HepG2 (cell line): ENCODE data around the gene STX1B. TPM values are rescaled to one million over a fixed set of nuclear protein-coding genes. Genes with fewer than 3 reads are reported as not detected.

Source experiments
- ARNTL ChIP-seq: sonication (generic); formaldehyde crosslinking; IDR thresholded peaks from 2 replicates; pipeline ENCODE4 v1.4.0; 2020; ENCODE audit warnings: mild to moderate bottlenecking, missing genetic modification reagents
- CHD2 ChIP-seq: IDR thresholded peaks from 2 replicates; pipeline ENCODE4 v1.6.1; 2011; ENCODE audit warnings: low read depth, low read length, improper control_type of control experiment
- ELF3 ChIP-seq: IDR thresholded peaks from 2 replicates; pipeline ENCODE4 v1.6.1; 2016; ENCODE audit warnings: missing genetic modification reagents, missing compliant biosample characterization
- FOXK2 ChIP-seq: fragments of 450-650 bp; IDR thresholded peaks from 2 replicates; pipeline ENCODE4 v1.6.1; 2016
- PHF20 ChIP-seq: sonication (generic); formaldehyde crosslinking; IDR thresholded peaks from 2 replicates; pipeline ENCODE4 v1.5.0; 2020; ENCODE audit warnings: mild to moderate bottlenecking, missing genetic modification reagents
- PHF5A ChIP-seq: IDR thresholded peaks from one replicate; pipeline ENCODE4 v1.6.1; 2018; ENCODE audit warnings: low read depth, missing genetic modification reagents; ENCODE audit not compliant: unreplicated experiment
- SOX13 ChIP-seq, 3 experiments: fragments of 450-650 bp in 1 of 3; sonication (generic) in 1 of 3; formaldehyde crosslinking in 1 of 3; IDR thresholded peaks in 2 of 3; conservative IDR thresholded peaks in 1 of 3; 2 replicates each; pipeline versions ENCODE4 v1.5.0 to v1.6.1; 2016 to 2020; ENCODE audit warnings: antibody characterized with exemption in 1 of 3, mild to moderate bottlenecking in 1 of 3, missing compliant biosample characterization in 1 of 3, missing genetic modification reagents in 1 of 3, moderate library complexity in 1 of 3
- ZBTB20 ChIP-seq: sonication (generic); formaldehyde crosslinking; IDR thresholded peaks from 2 replicates; pipeline ENCODE4 v1.8.1; 2023; ENCODE audit warnings: missing genetic modification reagents, low read depth, mild to moderate bottlenecking, borderline replicate concordance
- ZFP41 ChIP-seq: sonication (generic); formaldehyde crosslinking; IDR thresholded peaks from 2 replicates; pipeline ENCODE4 v1.4.0; 2020; ENCODE audit warnings: mild to moderate bottlenecking, missing genetic modification reagents, borderline replicate concordance
- ZNF619 ChIP-seq: sonication (generic); formaldehyde crosslinking; IDR thresholded peaks from 2 replicates; pipeline ENCODE4 v1.4.0; 2020; ENCODE audit warnings: mild to moderate bottlenecking, missing genetic modification reagents
- ZNF720 ChIP-seq: sonication (generic); formaldehyde crosslinking; IDR thresholded peaks from 2 replicates; pipeline ENCODE4 v1.4.0; 2020; ENCODE audit warnings: missing genetic modification reagents
- ZSCAN21 ChIP-seq: sonication (generic); formaldehyde crosslinking; IDR thresholded peaks from 2 replicates; pipeline ENCODE4 v1.8.0; 2022; ENCODE audit warnings: mild to moderate bottlenecking, missing genetic modification reagents, moderate library complexity, borderline replicate concordance
- polyA plus RNA-seq, 8 experiments: library from polyadenylated mRNA; depleted of rRNA in 3 of 8; stranded (reverse) in 7 of 8; unstranded in 1 of 8; fragments of >200 nt; fragmentation: Illumina TruSeq in 4 of 8; extraction: Trizol in 4 of 8; gene quantifications; 2 replicates each; pipeline versions ENCODE4 v1.2.1 to v1.2.3, GENCODE V29; 2011 to 2016; ENCODE audit warnings: low read depth in 4 of 8, missing spikeins in 1 of 8, mixed read lengths in 1 of 8; ENCODE audit not compliant: insufficient read depth in 1 of 8
- total RNA-seq, 5 experiments: library from RNA; depleted of rRNA; stranded (reverse); fragments of >200 nt; fragmentation: Illumina TruSeq; extraction: Trizol; gene quantifications; 2 replicates each; pipeline ENCODE4 v1.2.3, GENCODE V29; 2016; ENCODE audit warnings: low read depth in 1 of 5
- TF ChIP-seq, protein P1 (sequence below): sonication (generic); formaldehyde crosslinking; conservative IDR thresholded peaks from 2 replicates; pipeline ENCODE4 v1.8.0; 2022; ENCODE audit warnings: mild to moderate bottlenecking, moderate library complexity, missing genetic modification reagents
- TF ChIP-seq, protein P2 (sequence below): sonication (generic); formaldehyde crosslinking; IDR thresholded peaks from 2 replicates; pipeline ENCODE4 v1.5.0; 2020; ENCODE audit warnings: mild to moderate bottlenecking, missing genetic modification reagents, borderline replicate concordance
- TF ChIP-seq, protein P3 (sequence below): sonication (generic); formaldehyde crosslinking; IDR thresholded peaks from 2 replicates; pipeline ENCODE4 v1.5.0; 2020; ENCODE audit warnings: missing genetic modification reagents
- TF ChIP-seq, protein P4 (sequence below): sonication (generic); formaldehyde crosslinking; IDR thresholded peaks from 2 replicates; pipeline ENCODE4 v1.5.0; 2020; ENCODE audit warnings: mild to moderate bottlenecking, missing genetic modification reagents
- TF ChIP-seq, protein P5 (sequence below): sonication (generic); formaldehyde crosslinking; IDR thresholded peaks from 2 replicates; pipeline ENCODE4 v1.5.0; 2020; ENCODE audit warnings: mild to moderate bottlenecking, missing genetic modification reagents, borderline replicate concordance
- TF ChIP-seq, protein P6 (sequence below): sonication (generic); formaldehyde crosslinking; IDR thresholded peaks from 2 replicates; pipeline ENCODE4 v1.4.0; 2020; ENCODE audit warnings: mild to moderate bottlenecking, missing genetic modification reagents

The STX1B gene
- total and polyA plus RNA-seq, 2 of the 13 experiments (the other 11 are each of a cell fraction or from before 2014, with no cell fraction given): 2.1 to 3.0 TPM

DNA sequence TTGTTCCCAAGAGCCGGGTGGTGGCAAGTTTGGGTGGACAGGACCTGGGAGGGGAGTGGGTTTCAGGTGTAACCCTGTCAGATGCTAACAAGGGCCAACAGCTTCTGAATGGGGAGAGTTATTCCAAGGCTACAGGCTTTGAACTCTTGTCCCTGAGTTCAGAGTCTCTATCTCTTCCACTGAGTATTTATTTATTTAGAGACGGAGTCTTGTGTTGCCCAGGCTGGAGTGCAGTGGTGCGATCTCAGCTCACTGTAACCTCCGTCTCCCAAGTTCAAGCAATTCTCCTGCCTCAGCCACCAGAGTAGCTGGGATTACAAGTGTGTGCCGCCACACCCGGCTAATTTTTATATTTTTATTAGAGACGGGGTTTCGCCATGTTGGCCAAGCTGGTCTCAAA is 55.4 kb downstream of the STX1B start (continued):
- no peak for TF ChIP-seq ZNF619 (CRISPR knock-in tag)
- TF ChIP-seq, protein P1, sequence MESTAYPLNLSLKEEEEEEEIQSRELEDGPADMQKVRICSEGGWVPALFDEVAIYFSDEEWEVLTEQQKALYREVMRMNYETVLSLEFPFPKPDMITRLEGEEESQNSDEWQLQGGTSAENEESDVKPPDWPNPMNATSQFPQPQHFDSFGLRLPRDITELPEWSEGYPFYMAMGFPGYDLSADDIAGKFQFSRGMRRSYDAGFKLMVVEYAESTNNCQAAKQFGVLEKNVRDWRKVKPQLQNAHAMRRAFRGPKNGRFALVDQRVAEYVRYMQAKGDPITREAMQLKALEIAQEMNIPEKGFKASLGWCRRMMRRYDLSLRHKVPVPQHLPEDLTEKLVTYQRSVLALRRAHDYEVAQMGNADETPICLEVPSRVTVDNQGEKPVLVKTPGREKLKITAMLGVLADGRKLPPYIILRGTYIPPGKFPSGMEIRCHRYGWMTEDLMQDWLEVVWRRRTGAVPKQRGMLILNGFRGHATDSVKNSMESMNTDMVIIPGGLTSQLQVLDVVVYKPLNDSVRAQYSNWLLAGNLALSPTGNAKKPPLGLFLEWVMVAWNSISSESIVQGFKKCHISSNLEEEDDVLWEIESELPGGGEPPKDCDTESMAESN: no peak
- no peak for TF ChIP-seq ARNTL (CRISPR knock-in tag)
- no peak for TF ChIP-seq CHD2
- TF ChIP-seq, protein P2, sequence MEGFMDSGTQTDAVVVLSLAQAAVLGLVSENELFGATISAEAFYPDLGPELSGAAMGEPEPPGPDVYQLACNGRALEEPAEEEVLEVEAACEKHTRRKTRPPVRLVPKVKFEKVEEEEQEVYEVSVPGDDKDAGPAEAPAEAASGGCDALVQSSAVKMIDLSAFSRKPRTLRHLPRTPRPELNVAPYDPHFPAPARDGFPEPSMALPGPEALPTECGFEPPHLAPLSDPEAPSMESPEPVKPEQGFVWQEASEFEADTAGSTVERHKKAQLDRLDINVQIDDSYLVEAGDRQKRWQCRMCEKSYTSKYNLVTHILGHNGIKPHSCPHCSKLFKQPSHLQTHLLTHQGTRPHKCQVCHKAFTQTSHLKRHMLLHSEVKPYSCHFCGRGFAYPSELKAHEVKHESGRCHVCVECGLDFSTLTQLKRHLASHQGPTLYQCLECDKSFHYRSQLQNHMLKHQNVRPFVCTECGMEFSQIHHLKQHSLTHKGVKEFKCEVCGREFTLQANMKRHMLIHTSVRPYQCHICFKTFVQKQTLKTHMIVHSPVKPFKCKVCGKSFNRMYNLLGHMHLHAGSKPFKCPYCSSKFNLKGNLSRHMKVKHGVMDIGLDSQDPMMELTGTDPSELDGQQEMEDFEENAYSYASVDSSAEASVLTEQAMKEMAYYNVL: no peak
- TF ChIP-seq, protein P3, sequence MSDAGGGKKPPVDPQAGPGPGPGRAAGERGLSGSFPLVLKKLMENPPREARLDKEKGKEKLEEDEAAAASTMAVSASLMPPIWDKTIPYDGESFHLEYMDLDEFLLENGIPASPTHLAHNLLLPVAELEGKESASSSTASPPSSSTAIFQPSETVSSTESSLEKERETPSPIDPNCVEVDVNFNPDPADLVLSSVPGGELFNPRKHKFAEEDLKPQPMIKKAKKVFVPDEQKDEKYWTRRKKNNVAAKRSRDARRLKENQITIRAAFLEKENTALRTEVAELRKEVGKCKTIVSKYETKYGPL (CRISPR knock-in tag): peak; percentile 15; the same call in 1 of the 2 replicates
- TF ChIP-seq PHF5A (CRISPR knock-in tag): no peak
- TF ChIP-seq, protein P4, sequence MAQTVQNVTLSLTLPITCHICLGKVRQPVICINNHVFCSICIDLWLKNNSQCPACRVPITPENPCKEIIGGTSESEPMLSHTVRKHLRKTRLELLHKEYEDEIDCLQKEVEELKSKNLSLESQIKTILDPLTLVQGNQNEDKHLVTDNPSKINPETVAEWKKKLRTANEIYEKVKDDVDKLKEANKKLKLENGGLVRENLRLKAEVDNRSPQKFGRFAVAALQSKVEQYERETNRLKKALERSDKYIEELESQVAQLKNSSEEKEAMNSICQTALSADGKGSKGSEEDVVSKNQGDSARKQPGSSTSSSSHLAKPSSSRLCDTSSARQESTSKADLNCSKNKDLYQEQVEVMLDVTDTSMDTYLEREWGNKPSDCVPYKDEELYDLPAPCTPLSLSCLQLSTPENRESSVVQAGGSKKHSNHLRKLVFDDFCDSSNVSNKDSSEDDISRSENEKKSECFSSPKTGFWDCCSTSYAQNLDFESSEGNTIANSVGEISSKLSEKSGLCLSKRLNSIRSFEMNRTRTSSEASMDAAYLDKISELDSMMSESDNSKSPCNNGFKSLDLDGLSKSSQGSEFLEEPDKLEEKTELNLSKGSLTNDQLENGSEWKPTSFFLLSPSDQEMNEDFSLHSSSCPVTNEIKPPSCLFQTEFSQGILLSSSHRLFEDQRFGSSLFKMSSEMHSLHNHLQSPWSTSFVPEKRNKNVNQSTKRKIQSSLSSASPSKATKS (CRISPR knock-in tag): no peak
- TF ChIP-seq ZSCAN21: no peak
- TF ChIP-seq ZBTB20 (CRISPR knock-in tag): no peak
- TF ChIP-seq ELF3 (CRISPR knock-in tag): no peak; the same call in 1 of the 2 replicates
- no peak for TF ChIP-seq ZFP41 (CRISPR knock-in tag)
- no peak for TF ChIP-seq FOXK2
- TF ChIP-seq, protein P5, sequence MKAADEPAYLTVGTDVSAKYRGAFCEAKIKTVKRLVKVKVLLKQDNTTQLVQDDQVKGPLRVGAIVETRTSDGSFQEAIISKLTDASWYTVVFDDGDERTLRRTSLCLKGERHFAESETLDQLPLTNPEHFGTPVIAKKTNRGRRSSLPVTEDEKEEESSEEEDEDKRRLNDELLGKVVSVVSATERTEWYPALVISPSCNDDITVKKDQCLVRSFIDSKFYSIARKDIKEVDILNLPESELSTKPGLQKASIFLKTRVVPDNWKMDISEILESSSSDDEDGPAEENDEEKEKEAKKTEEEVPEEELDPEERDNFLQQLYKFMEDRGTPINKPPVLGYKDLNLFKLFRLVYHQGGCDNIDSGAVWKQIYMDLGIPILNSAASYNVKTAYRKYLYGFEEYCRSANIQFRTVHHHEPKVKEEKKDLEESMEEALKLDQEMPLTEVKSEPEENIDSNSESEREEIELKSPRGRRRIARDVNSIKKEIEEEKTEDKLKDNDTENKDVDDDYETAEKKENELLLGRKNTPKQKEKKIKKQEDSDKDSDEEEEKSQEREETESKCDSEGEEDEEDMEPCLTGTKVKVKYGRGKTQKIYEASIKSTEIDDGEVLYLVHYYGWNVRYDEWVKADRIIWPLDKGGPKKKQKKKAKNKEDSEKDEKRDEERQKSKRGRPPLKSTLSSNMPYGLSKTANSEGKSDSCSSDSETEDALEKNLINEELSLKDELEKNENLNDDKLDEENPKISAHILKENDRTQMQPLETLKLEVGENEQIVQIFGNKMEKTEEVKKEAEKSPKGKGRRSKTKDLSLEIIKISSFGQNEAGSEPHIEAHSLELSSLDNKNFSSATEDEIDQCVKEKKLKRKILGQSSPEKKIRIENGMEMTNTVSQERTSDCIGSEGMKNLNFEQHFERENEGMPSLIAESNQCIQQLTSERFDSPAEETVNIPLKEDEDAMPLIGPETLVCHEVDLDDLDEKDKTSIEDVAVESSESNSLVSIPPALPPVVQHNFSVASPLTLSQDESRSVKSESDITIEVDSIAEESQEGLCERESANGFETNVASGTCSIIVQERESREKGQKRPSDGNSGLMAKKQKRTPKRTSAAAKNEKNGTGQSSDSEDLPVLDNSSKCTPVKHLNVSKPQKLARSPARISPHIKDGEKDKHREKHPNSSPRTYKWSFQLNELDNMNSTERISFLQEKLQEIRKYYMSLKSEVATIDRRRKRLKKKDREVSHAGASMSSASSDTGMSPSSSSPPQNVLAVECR (CRISPR knock-in tag): no peak
- no peak for TF ChIP-seq SOX13 (IDR thresholded peaks at IDR 0.05)
- TF ChIP-seq SOX13 (CRISPR knock-in tag; conservative IDR thresholded peaks at IDR 0.05 in 1 of 2, IDR thresholded peaks at IDR 0.05 in 1 of 2): peak in 1 of 2 experiments; percentile 31; a peak in 1 of 4 replicates
- TF ChIP-seq, protein P6, sequence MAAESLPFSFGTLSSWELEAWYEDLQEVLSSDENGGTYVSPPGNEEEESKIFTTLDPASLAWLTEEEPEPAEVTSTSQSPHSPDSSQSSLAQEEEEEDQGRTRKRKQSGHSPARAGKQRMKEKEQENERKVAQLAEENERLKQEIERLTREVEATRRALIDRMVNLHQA (CRISPR knock-in tag): no peak
- TF ChIP-seq PHF20 (CRISPR knock-in tag): no peak
- TF ChIP-seq ZNF720: no peak
